Trophoblast cell (in vitro differentiated cells and primary cell): ENCODE measurements around the gene KCNMA1.

Experiments
- DNase-seq, 2 donors: peaks; one replicate each; pipeline ENCODE4 v3.0.0-alpha.2; 2016
- H2AFZ ChIP-seq: 2 replicates; pipeline ENCODE4 v1.6.1; 2013; ENCODE audit warnings: low read length, moderate library complexity, mild to moderate bottlenecking; ENCODE audit not compliant: insufficient read depth, poor library complexity
- H2AK5ac ChIP-seq: 2 replicates; pipeline ENCODE4 v1.6.1; 2013; ENCODE audit warnings: mild to moderate bottlenecking, low read length
- H2BK120ac ChIP-seq: 2 replicates; pipeline ENCODE4 v1.6.1; 2013; ENCODE audit warnings: low read length, mild to moderate bottlenecking, moderate library complexity; ENCODE audit not compliant: insufficient read depth, poor library complexity
- H2BK12ac ChIP-seq: 2 replicates; pipeline ENCODE4 v1.6.1; 2013; ENCODE audit warnings: mild to moderate bottlenecking, low read length, moderate library complexity
- H2BK5ac ChIP-seq: 2 replicates; pipeline ENCODE4 v1.6.1; 2013; ENCODE audit warnings: low read length, low read depth, moderate library complexity, mild to moderate bottlenecking; ENCODE audit not compliant: poor library complexity
- H3K14ac ChIP-seq: 2 replicates; pipeline ENCODE4 v1.6.1; 2013; ENCODE audit warnings: mild to moderate bottlenecking, low read length
- H3K18ac ChIP-seq: 2 replicates; pipeline ENCODE4 v1.6.1; 2013; ENCODE audit warnings: mild to moderate bottlenecking, low read length
- H3K23ac ChIP-seq: 2 replicates; pipeline ENCODE4 v1.6.1; 2013; ENCODE audit warnings: low read length
- H3K27ac ChIP-seq: 2 replicates; pipeline ENCODE4 v1.5.1; 2013; ENCODE audit warnings: low read depth, mild to moderate bottlenecking, inconsistent platforms, low read length, moderate library complexity
- H3K27me3 ChIP-seq: 2 replicates; pipeline ENCODE4 v1.6.1; 2013; ENCODE audit warnings: inconsistent platforms, mild to moderate bottlenecking, low read length, moderate library complexity; ENCODE audit not compliant: insufficient read depth
- H3K36me3 ChIP-seq, 2 experiments: 1 replicate in 1 of 2; 2 replicates in 1 of 2; pipeline ENCODE4 v1.6.1; 2013; ENCODE audit warnings: low read length in 2 of 2, mild to moderate bottlenecking in 2 of 2, moderate library complexity in 1 of 2; ENCODE audit not compliant: insufficient read depth in 2 of 2, control insufficient read depth in 1 of 2
- H3K4ac ChIP-seq: 2 replicates; pipeline ENCODE4 v1.6.1; 2013; ENCODE audit warnings: low read depth, mild to moderate bottlenecking, low read length, moderate library complexity
- H3K4me1 ChIP-seq, 2 experiments: 1 replicate in 1 of 2; 2 replicates in 1 of 2; pipeline ENCODE4 v1.6.1; 2013; ENCODE audit warnings: low read length in 2 of 2, mild to moderate bottlenecking in 2 of 2, moderate library complexity in 1 of 2; ENCODE audit not compliant: insufficient read depth in 2 of 2, control insufficient read depth in 1 of 2
- H3K4me2 ChIP-seq: 2 replicates; pipeline ENCODE4 v1.6.1; 2013; ENCODE audit warnings: inconsistent platforms, mild to moderate bottlenecking, low read length, moderate library complexity
- H3K4me3 ChIP-seq: 2 replicates; pipeline ENCODE4 v1.5.1; 2013; ENCODE audit warnings: mild to moderate bottlenecking, low read depth, low read length, inconsistent platforms
- H3K79me1 ChIP-seq: one replicate; pipeline ENCODE4 v1.6.1; 2013; ENCODE audit warnings: low read length
- H3K79me2 ChIP-seq: 2 replicates; pipeline ENCODE4 v1.6.1; 2013; ENCODE audit warnings: low read length, mild to moderate bottlenecking; ENCODE audit not compliant: control insufficient read depth, insufficient read depth, poor library complexity
- H3K9ac ChIP-seq: 2 replicates; pipeline ENCODE4 v1.6.1; 2013; ENCODE audit warnings: mild to moderate bottlenecking, low read length
- H3K9me3 ChIP-seq: 2 replicates; pipeline ENCODE4 v1.6.1; 2013; ENCODE audit warnings: low read depth, mild to moderate bottlenecking, control low read depth, inconsistent platforms, low read length; ENCODE audit not compliant: insufficient read depth
- H4K12ac ChIP-seq: 2 replicates; pipeline ENCODE4 v1.6.1; 2013; ENCODE audit warnings: low read depth, mild to moderate bottlenecking, low read length, moderate library complexity
- H4K8ac ChIP-seq: 2 replicates; pipeline ENCODE4 v1.6.1; 2013; ENCODE audit warnings: low read depth, mild to moderate bottlenecking, low read length, moderate library complexity
- H4K91ac ChIP-seq: one replicate; pipeline ENCODE4 v1.6.1; 2013; ENCODE audit warnings: low read depth, mild to moderate bottlenecking, low read length, moderate library complexity
- whole genome bisulfite sequencing: extraction: QIAGEN DNeasy Blood & Tissue Kit; methylation state at CpG from one replicate; pipeline ENCODE4 v1.1.7; 2013; ENCODE audit warnings: missing lambda C conversion rate; ENCODE audit not compliant: insufficient read length, insufficient coverage; ENCODE audit errors: extremely low coverage; 5-methylcytosine and 5-hydroxymethylcytosine counted together

KCNMA1 gene

DNA sequence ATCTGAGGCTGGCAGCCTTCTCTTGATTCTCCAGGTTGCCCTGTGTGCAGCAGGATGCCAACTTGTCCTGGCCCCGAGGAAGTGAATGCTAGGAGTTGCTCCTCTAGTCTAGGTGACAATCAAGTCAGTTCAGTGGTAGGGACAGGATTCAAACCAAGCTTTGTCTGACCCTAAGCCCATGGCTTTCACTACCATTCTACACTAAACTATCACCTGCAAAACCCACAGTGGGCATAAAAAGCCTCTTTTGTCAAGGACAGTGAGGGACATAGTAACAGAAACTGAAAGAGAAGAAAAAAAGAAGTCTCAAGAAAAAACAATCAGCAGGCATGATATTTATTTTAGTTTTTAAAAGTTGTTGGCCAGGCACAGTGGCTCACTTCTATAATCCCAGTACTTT is 33.5 kb downstream of the KCNMA1 start:
- no peak overlapping the region for H3K4me3 ChIP-seq
- no peaks in the 10 kb centered on the region for H3K27me3 ChIP-seq
- peaks cover 6% of the 10 kb centered on the region for H3K79me1 ChIP-seq
- H3K27ac ChIP-seq: no peak overlapping the region
- H4K8ac ChIP-seq: no peak overlapping the region
- no peak overlapping the region for H3K18ac ChIP-seq
- peaks cover 0 to 3% of the 10 kb centered on the region in 2 experiments for H3K36me3 ChIP-seq
- no peak for DNase-seq
- no peak overlapping the region for H2BK5ac ChIP-seq
- H3K4ac ChIP-seq: no peak overlapping the region
- H3K4me2 ChIP-seq: no peak overlapping the region
- no peak overlapping the region for H2AFZ ChIP-seq
- H2AK5ac ChIP-seq: no peak overlapping the region
- peaks cover 52 to 54% of the 10 kb centered on the region in 2 experiments for H3K4me1 ChIP-seq
- H2BK120ac ChIP-seq: no peak overlapping the region
- no peak overlapping the region for H3K23ac ChIP-seq
- no peak overlapping the region for H3K14ac ChIP-seq
- no peak overlapping the region for H2BK12ac ChIP-seq
- WGBS: no CpG with 5 or more reads among the region's 1 CpG
- H3K9me3 ChIP-seq: no peaks in the 10 kb centered on the region
- peaks cover 6% of the 10 kb centered on the region for H3K79me2 ChIP-seq
- H4K12ac ChIP-seq: no peak overlapping the region
- H3K9ac ChIP-seq: no peak overlapping the region
- no peak overlapping the region for H4K91ac ChIP-seq

DNA sequence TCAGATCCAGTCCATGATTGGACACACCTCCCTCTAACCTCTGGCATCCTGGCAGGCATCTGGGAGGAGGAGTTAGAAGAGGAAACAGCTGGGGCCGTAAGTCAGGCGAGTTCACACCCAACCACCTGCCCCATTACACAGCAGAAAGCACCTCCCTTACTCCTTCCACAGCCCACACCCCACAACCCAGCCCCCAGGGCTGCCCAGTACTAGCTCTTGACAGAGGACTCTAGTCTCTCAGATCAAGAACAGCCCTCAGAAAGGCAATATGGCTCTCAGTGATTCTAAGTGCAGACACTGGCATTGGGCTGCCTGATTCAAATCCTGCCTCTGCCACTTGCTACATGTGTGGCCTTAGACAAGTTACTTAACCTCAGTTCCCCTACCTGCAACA is 34.1 kb downstream of the KCNMA1 start:
- Histone ChIP-seq H3K27me3 (no peaks in the 10 kb centered on the region), H3K79me2 (peaks cover 6% of the 10 kb centered on the region), H3K4me2 (no peak overlapping the region), H3K14ac (no peak overlapping the region), H2BK120ac (no peak overlapping the region), H3K36me3 (peaks cover 0 to 3% of the 10 kb centered on the region in 2 experiments), H2AK5ac (no peak overlapping the region), H3K23ac (no peak overlapping the region), H2AFZ (no peak overlapping the region), H3K9ac (no peak overlapping the region), H3K4ac (no peak overlapping the region), H2BK12ac (no peak overlapping the region), H3K4me3 (no peak overlapping the region), H3K27ac (no peak overlapping the region), H4K12ac (no peak overlapping the region), H4K8ac (no peak overlapping the region), H3K9me3 (no peaks in the 10 kb centered on the region), H3K79me1 (peaks cover 6% of the 10 kb centered on the region), H3K18ac (no peak overlapping the region), H2BK5ac (no peak overlapping the region), H4K91ac (no peak overlapping the region), H3K4me1 (peaks cover 52 to 54% of the 10 kb centered on the region in 2 experiments)
- WGBS: no CpG with 5 or more reads among the region's 2 CpGs
- DNase-seq: no peak

DNA sequence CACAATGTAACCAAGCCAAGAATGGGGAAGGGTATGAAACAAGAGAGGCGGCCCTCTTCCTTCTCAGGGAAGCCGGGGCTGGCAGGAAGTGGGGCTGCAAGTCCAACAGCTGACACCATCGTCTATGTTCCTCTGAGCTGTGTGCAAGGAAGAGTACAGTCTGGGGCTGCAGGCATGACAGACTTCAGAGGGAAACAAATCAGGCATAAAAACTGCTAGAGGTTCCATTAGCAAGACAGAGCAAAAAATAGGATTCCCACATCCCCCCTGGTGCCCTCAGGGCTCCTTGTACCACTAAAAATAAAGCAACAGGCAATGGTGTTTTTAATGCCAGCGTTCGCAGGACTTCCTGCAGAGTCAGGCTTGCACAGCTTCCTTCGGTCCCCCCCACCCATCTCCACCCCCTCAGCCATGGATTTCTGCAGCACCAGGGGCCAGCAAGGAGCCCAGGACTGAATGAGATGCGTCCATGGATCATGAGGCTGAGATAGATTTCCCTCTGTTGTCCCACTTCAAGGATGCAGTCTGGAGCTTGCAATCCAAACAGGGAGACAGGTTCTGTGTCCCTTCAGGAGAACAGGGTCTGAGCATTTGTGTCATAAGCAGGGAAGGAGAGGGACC is 34.6 kb downstream of the KCNMA1 start:
- Histone ChIP-seq H3K4me2 (no peak overlapping the region), H2BK5ac (no peak overlapping the region), H4K91ac (no peak overlapping the region), H3K27ac (no peak overlapping the region), H3K9ac (no peak overlapping the region), H3K18ac (peak overlapping the region; percentile 39), H3K9me3 (no peaks in the 10 kb centered on the region), H4K12ac (no peak overlapping the region), H2AFZ (no peak overlapping the region), H2AK5ac (no peak overlapping the region), H3K79me2 (peaks cover 6% of the 10 kb centered on the region), H3K4ac (no peak overlapping the region), H3K27me3 (no peaks in the 10 kb centered on the region), H3K23ac (no peak overlapping the region), H3K14ac (no peak overlapping the region), H3K4me1 (peaks cover 47 to 50% of the 10 kb centered on the region in 2 experiments), H2BK12ac (no peak overlapping the region), H3K79me1 (peaks cover 6% of the 10 kb centered on the region), H2BK120ac (no peak overlapping the region), H3K36me3 (peaks cover 0 to 3% of the 10 kb centered on the region in 2 experiments), H3K4me3 (no peak overlapping the region), H4K8ac (no peak overlapping the region)
- DNase-seq: no peak
- no CpG with 5 or more reads among the region's 7 CpGs for WGBS

DNA sequence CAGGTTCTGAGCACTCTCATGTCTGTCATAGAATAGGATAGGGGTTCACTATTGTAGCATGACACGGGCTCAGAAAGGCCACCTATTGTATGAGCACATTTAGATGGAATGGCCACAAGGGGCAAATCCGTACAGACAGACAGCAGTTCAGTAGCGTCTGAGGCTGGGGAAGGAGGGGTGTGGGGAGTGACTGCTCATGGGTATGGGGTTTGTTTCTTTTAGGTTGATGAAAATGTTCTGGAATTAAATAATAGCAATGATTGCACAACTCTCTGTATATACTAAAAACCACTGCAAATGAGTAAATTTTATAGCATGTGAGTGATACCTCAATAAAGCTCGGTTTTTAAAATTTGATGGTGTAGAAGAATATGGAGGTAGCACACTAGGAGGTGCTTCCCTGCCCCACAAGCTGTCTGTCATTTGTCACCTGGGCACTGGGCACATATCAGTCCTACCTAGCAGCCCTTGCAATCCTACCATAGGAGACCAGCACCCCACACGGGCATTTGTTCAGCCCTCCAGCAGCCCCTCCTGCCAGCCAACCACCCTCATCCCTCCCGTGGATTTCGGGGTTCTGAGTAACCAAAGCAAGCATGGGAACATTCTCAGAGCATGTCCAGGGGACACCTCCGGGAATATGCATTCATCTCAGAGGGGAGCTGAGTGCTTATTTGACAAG is 35.2 kb downstream of the KCNMA1 start:
- Histone ChIP-seq H3K9me3 (no peaks in the 10 kb centered on the region), H3K9ac (no peak overlapping the region), H2AFZ (no peak overlapping the region), H3K18ac (peak overlapping the region; percentile 39), H3K79me1 (peaks cover 2% of the 10 kb centered on the region), H3K36me3 (peaks cover 0 to 3% of the 10 kb centered on the region in 2 experiments), H3K79me2 (peaks cover 2% of the 10 kb centered on the region), H3K4me3 (no peak overlapping the region), H2BK5ac (no peak overlapping the region), H3K4me2 (no peak overlapping the region), H2AK5ac (no peak overlapping the region), H2BK12ac (no peak overlapping the region), H3K14ac (no peak overlapping the region), H3K27me3 (no peaks in the 10 kb centered on the region), H3K4ac (no peak overlapping the region), H3K4me1 (peaks cover 41 to 43% of the 10 kb centered on the region in 2 experiments), H3K23ac (no peak overlapping the region), H4K91ac (no peak overlapping the region), H4K8ac (no peak overlapping the region), H2BK120ac (no peak overlapping the region), H4K12ac (no peak overlapping the region), H3K27ac (no peak overlapping the region)
- WGBS: no CpG with 5 or more reads among the region's 8 CpGs
- no peak for DNase-seq
